GM21526 (cell line): ENCODE measurements around the gene ZNF138.
"Not testable (repeated sequence)": the region's sequence is repeated elsewhere in the genome, so short reads cannot be mapped to it uniquely, and the experiment has no call there.

Experiments used
- ATAC-seq: cut with Tn5 transposase; IDR thresholded peaks from one replicate; pipeline ENCODE4 v1.9.1; 2021; ENCODE audit warnings: moderate library complexity; ENCODE audit not compliant: unreplicated experiment, low FRiP score

Gene ZNF138

GRCh38 chr7:64794171-64794844, at the start of gene ZNF138:
ZNF138 (plus strand) TSS chr7:64794428; CDS start chr7:64794569, 141 bp downstream.
- ATAC-seq = peak; percentile 100

- ATAC-seq = no peak
These were observed 49.5 kb upstream of the ZNF138 start for GRCh38 chr7:64744680-64745079.

- no peak for ATAC-seq
These were observed 46.4 kb upstream of the ZNF138 start for GRCh38 chr7:64747802-64748201.

- ATAC-seq = no peak
These were observed 41.2 kb upstream of the ZNF138 start for GRCh38 chr7:64753032-64753431.

GRCh38 chr7:64755865-64756264, 38.4 kb upstream of the ZNF138 start:
- no peak for ATAC-seq

GRCh38 chr7:64758151-64758550, 36.1 kb upstream of the ZNF138 start:
- no peak for ATAC-seq

GRCh38 chr7:64768824-64769223, 25.4 kb upstream of the ZNF138 start:
- no peak for ATAC-seq

GRCh38 chr7:64774204-64774842, 19.9 kb upstream of the ZNF138 start:
- ATAC-seq = no peak

GRCh38 chr7:64775289-64775688, 18.9 kb upstream of the ZNF138 start:
- no peak for ATAC-seq

- ATAC-seq = not testable (repeated sequence)
These were observed 9.4 kb upstream of the ZNF138 start for GRCh38 chr7:64784842-64785241.

- no peak for ATAC-seq
These were observed 6.9 kb upstream of the ZNF138 start for GRCh38 chr7:64787295-64787694.

- not testable (repeated sequence) for ATAC-seq
These were observed 5.0 kb upstream of the ZNF138 start for GRCh38 chr7:64789241-64789640.

- ATAC-seq = no peak
These were observed 997 bp upstream of the ZNF138 start for GRCh38 chr7:64793106-64793755.

GRCh38 chr7:64795176-64795575, 948 bp downstream of the ZNF138 start:
- ATAC-seq = no peak

- not testable (repeated sequence) for ATAC-seq
These were observed 4.9 kb downstream of the ZNF138 start for GRCh38 chr7:64799169-64799568.

GRCh38 chr7:64802699-64803098, 8.5 kb downstream of the ZNF138 start:
- no peak for ATAC-seq

GRCh38 chr7:64807731-64808365, 13.6 kb downstream of the ZNF138 start:
- ATAC-seq = no peak

- ATAC-seq = no peak
These were observed 17.5 kb downstream of the ZNF138 start for GRCh38 chr7:64811767-64812166.

- ATAC-seq = no peak
These were observed 36.7 kb downstream of the ZNF138 start for GRCh38 chr7:64830926-64831325.

- ATAC-seq = no peak
These were observed 37.9 kb downstream of the ZNF138 start for GRCh38 chr7:64832136-64832535.

GRCh38 chr7:64834989-64835388, 40.8 kb downstream of the ZNF138 start:
- no peak for ATAC-seq
